Tibial nerve (tissue), 3 donors: Measurements from ENCODE around the gene SMU1.

Source experiments
- CTCF ChIP-seq, 5 experiments: fragments of 200-600 bp in 3 of 5; fragments of 450-650 bp in 2 of 5; sonication (generic) in 3 of 5; IDR thresholded peaks; one replicate each; pipeline ENCODE4 v1.5.1; 2016 to 2019; ENCODE audit warnings: antibody characterized with exemption in 5 of 5, mild to moderate bottlenecking in 3 of 5, moderate library complexity in 2 of 5
- POLR2A ChIP-seq, 2 donors: fragments of 450-650 bp; IDR thresholded peaks; one replicate each; pipeline ENCODE4 v1.6.1; 2017; ENCODE audit warnings: antibody characterized with exemption in 2 of 2, mild to moderate bottlenecking in 2 of 2, moderate library complexity in 2 of 2

GRCh38 chr9:33023661-33024060 lies 52.8 kb downstream of the SMU1 start:
- no peak for TF ChIP-seq POLR2A (IDR thresholded peaks at IDR 0.05)
- no peak for TF ChIP-seq CTCF (IDR thresholded peaks at IDR 0.05)
